Activated gamma-delta T cell treated with Interleukin-2 at 50 U/mL for 16 hours (primary cell): ENCODE data around the gene A1CF.
"Not testable (repeated sequence)": the region's sequence is repeated elsewhere in the genome, so short reads cannot be mapped to it uniquely, and the experiment has no call there.

Experiments used
- DNase-seq: peaks from one replicate; pipeline ENCODE4 v3.0.0-alpha.2; 2020

Gene A1CF

DNA sequence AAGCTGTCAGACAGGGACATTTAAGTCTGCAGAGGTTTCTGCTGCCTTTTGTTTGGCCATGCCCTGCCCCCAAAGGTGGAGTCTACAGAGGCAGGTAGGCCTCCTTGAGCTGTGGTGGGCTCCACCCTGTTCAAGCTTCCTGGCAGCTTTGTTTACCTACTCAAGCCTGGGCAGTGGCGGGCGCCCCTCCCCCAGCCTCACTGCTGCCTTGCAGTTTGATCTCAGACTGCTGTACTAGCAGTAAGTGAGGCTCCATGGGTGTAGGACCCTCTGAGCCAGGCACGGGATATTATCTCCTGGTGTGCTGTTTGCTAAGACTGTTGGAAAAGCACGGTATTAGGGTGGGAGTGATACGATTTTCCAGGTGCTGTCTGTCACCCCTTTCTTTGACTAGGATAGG is 97.5 kb downstream of the A1CF start:
- DNase-seq = not testable (repeated sequence)

- not testable (repeated sequence) for DNase-seq
Measured at GRCh38 chr10:50782017-50782416, 103.4 kb downstream of the A1CF start.

DNA sequence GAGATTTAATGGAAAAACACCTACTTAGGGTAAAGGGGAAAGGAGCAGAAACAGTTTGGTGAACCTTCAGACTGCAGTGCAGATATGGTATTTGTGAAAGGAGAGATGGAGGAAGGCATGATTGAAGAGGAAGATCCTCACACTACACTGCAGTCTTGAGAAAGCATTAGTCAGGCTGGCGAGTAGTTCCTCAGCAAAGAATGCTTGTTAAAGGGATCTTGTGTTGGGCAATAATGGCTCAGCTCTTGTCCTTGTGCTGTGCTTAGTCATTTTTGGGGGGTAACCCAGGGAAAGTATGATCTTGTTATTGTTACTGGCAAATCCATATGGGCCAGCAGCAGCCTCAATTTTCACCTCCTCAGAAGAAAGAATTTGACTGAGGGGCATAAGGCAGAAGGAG is 105.4 kb downstream of the A1CF start:
- not testable (repeated sequence) for DNase-seq

GRCh38 chr10:50774868-50775267 is 110.6 kb downstream of the A1CF start:
- DNase-seq = not testable (repeated sequence)

GRCh38 chr10:50772042-50772441 is 113.4 kb downstream of the A1CF start:
- DNase-seq = not testable (repeated sequence)

DNA sequence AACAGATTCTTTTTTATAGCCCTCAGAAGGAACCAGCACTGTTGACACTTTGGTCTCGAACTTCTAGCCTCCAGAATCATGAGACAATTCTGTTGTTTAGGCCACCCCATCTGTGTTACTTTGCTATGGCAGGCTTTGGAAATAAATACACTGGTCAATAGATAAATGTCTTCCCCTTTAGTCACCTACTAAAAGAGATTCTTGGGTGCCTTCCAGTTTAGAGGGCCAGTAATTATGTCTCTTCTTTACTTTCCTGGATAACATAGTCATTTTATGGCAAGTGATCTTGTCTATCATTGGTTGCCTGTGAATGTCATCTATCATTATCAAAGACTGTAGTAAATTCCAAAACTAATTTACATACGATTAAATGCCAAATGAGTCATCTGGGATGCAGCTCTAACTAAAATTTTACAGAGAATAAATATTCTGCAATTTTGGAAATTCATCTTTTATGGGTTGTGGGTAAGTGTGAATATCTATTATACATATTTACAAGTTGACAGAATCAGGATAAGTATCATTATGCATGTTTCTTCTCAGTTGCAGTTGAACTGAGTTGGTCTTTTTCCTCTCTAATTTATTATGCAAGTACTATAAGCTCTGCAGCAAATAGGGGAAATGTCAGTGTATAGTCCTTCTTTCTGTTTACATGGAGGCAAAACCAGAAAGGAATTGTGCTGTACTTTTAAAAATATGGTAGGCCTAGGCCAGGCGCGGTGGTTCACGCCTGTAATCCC is 118.5 kb downstream of the A1CF start:
- not testable (repeated sequence) for DNase-seq
